Subcutaneous abdominal adipose tissue (tissue), 5 donors: ENCODE data around the gene DNAH12.
"Not testable (repeated sequence)": the region's sequence is repeated elsewhere in the genome, so short reads cannot be mapped to it uniquely, and the experiment has no call there.

Source experiments
- H3K27ac ChIP-seq: one replicate; pipeline ENCODE4 v1.7.0; 2013; ENCODE audit warnings: low read depth, mild to moderate bottlenecking, inconsistent platforms, low read length, moderate library complexity
- H3K27me3 ChIP-seq, 5 donors: one replicate each; pipeline ENCODE4 v1.7.0; 2013; ENCODE audit warnings: low read length in 5 of 5, inconsistent platforms in 1 of 5; ENCODE audit not compliant: control insufficient read depth in 5 of 5, insufficient read depth in 4 of 5
- H3K36me3 ChIP-seq, 5 donors: one replicate each; pipeline ENCODE4 v1.7.0; 2013; ENCODE audit warnings: low read length in 5 of 5; ENCODE audit not compliant: control insufficient read depth in 5 of 5, insufficient read depth in 5 of 5
- H3K4me1 ChIP-seq, 5 donors: one replicate each; pipeline ENCODE4 v1.7.0; 2013; ENCODE audit warnings: low read length in 5 of 5, mild to moderate bottlenecking in 3 of 5, moderate library complexity in 1 of 5; ENCODE audit not compliant: control insufficient read depth in 5 of 5, insufficient read depth in 5 of 5
- H3K4me3 ChIP-seq, 5 donors: one replicate each; pipeline ENCODE4 v1.7.0; 2013; ENCODE audit warnings: low read length in 5 of 5, low read depth in 1 of 5
- H3K9ac ChIP-seq, 5 donors: one replicate each; pipeline ENCODE4 v1.7.0; 2013; ENCODE audit warnings: low read length in 5 of 5, mild to moderate bottlenecking in 4 of 5, moderate library complexity in 3 of 5
- H3K9me3 ChIP-seq, 5 donors: one replicate each; pipeline ENCODE4 v1.7.0; 2013; ENCODE audit warnings: low read length in 5 of 5; ENCODE audit not compliant: control insufficient read depth in 5 of 5
- donor health status: healthy.
- donor health status: healthy.
- donor health status: healthy.
- donor health status: healthy.
- donor health status: healthy.

DNAH12 gene

DNA sequence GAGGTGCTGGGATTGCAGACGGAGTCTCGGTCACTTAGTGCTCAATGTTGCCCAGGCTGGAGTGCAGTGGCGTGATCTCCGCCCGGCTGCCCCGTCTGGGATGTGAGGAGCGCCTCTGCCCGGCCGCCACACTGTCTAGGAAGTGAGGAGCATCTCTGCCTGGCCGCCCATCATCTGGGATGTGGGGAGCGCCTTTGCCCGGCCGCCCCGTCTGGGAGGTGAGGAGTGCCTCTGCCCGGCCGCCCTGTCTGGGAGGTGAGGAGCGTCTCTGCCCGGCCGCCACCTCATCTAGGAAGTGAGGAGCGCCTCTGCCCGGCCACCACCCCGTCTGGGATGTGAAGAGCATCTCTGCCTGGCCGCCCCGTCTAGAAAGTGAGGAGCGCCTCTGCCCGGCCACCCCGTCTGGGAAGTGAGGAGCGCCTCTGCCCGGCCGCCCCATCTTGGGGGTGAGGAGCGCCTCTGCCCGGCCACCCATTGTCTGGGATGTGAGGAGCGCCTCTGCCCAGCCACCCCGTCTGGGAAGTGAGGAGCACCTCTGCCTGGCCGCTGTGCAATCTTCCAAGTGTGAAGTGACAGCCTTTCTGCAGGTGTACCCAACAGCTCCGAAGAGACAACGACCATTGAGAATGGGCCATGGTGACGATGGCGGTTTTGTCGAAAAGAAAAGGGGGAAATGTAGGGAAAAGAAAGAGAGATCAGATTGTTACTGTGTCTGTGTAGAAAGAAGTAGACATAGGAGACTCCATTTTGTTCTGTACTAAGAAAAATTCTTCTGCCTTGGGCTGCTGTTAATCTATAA, 205.7 kb downstream of the DNAH12 start:
- not testable (repeated sequence) for H3K9ac ChIP-seq

DNA sequence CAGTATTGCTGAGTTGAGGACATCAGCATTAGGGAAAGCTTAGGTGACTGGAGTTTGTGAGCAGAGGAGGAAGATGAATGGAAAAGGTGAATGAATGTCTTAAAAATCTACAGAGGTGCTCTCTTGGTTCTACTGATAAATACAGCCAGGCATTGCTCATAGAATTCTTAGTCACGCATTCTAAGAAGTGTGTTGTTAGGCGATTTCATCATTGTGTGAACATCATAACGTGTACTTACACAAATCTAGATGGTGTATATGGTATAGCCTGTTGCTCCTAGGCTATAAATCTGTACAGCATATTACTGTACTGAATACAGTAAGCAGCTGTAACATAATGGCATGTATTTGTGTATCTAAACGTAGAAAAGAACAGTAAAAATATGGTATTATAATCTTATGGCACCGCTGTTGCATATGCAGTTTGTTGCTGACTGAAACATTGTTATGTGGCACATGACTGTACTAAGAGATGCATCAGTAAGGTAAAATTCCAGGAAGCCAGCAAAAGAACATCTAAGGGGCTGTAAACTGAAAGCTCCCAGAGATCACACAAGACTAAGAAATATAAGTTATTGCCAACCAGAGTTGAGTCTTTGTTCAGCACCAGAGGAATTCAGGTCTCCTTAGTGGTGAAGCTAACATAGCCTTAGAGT, 208.7 kb downstream of the DNAH12 start:
- Histone ChIP-seq H3K36me3 (no peaks in the 10 kb centered on the region), H3K27me3 (no peaks in the 10 kb centered on the region), H3K9me3 (no peaks in the 10 kb centered on the region), H3K27ac (no peak overlapping the region), H3K4me3 (no peak overlapping the region), H3K9ac (no peak overlapping the region), H3K4me1 (peaks cover 0 to 7% (median 0%) of the 10 kb centered on the region in 5 donors)

More for the DNA sequence above, 205.7 kb downstream of the DNAH12 start:
- H3K4me3 ChIP-seq, H3K4me1 ChIP-seq, H3K27me3 ChIP-seq, H3K36me3 ChIP-seq, H3K27ac ChIP-seq, H3K9me3 ChIP-seq: not testable (repeated sequence)

DNA sequence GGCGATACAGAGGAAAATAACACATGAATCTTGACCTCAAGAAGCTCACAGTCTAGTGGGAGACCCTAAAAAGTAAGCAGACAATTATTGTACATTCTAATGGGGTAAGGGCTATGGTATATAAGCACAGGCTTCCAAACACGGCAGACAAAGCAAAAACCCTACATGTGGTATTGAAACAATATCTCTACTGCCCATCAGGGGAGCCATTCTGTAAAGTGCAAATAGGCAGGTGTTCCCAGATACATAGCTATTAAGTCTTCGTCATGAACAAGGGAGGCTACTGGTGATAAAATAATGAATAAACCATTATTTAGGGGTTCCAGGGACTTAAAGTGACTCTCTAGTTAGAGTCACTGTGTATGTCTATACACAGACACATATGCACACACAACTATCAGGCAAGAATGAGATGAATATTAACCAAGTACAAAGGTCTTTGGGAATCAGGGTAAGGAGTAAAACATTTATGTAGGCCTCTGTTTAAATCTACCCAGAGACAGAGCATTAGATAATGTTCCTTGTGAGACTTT, 213.0 kb downstream of the DNAH12 start:
- Histone ChIP-seq H3K4me1 (peaks cover 0 to 7% (median 0%) of the 10 kb centered on the region in 5 donors), H3K27ac (no peak overlapping the region), H3K36me3 (no peaks in the 10 kb centered on the region)

DNA sequence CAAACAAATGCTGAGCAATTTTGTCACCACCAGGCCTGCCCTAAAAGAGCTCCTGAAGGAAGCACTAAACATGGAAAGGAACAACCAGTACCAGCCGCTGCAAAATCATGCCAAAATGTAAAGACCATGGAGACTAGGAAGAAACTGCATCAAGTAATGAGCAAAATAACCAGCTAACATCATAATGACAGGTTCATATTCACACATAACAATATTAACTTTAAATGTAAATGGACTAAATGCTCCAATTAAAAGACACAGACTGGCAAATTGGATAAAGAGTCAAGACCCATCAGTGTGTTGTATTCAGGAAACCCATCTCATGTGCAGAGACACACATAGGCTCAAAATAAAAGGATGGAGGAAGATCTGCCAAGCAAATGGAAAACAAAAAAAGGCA, 217.6 kb downstream of the DNAH12 start:
- H3K36me3 ChIP-seq, H3K27ac ChIP-seq, H3K9me3 ChIP-seq, H3K27me3 ChIP-seq, H3K9ac ChIP-seq, H3K4me1 ChIP-seq, H3K4me3 ChIP-seq: not testable (repeated sequence)

More for the DNA sequence above, 213.0 kb downstream of the DNAH12 start:
- Histone ChIP-seq H3K27me3 (no peaks in the 10 kb centered on the region), H3K9me3 (no peaks in the 10 kb centered on the region), H3K9ac (no peak overlapping the region), H3K4me3 (no peak overlapping the region)

DNA sequence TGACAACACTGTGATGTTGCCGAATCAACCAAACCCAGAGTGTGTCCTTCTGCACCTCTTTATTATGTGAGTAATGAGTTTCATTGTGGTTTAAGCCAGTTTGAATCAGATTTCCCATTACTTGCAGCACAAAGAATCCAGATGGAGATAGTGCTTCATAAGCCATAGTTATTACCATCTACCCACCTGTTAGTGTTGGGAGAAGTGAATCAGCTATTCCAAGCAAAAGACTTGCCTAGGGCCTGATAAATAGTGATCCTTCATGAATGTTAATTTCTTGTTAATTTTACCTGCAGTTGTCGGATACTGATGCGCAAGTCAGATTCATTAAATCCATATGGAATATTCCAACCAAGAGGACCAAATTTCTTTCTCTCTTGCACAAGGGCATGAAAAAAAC, 229.9 kb downstream of the DNAH12 start:
- Histone ChIP-seq H3K9me3 (peaks cover 0 to 7% (median 6%) of the 10 kb centered on the region in 5 donors), H3K27me3 (no peaks in the 10 kb centered on the region), H3K27ac (no peak overlapping the region), H3K36me3 (no peaks in the 10 kb centered on the region), H3K4me1 (no peaks in the 10 kb centered on the region), H3K9ac (no peak overlapping the region), H3K4me3 (no peak overlapping the region)

DNA sequence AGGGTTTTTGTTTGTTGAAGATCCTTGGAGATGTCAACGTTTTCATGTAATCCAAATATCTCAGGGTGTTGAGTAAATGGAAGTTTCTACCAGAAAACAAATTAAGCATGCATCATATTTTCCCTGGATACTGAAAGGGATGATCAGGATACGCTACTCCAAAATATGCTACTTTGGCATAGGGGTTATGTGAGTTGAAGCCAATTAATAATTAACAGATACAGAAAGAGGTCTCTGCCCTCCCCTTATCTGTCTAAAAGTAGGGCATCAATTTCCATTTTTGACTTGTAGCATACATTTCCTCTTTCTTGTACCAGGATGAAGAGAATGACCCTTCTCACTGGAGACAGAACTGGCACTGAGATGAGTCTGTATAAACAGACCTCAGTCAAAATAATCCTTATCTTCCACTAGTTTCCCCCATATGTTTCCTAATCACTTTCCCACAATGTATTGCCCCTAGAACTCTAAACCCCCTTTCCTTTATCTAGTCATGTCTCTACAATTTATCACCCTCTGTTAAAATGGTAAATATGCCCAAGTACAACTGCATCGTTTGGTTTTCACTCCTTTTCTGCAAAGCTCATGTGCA, 234.3 kb downstream of the DNAH12 start:
- Histone ChIP-seq H3K9me3 (no peaks in the 10 kb centered on the region), H3K9ac (no peak overlapping the region), H3K4me1 (no peaks in the 10 kb centered on the region), H3K36me3 (no peaks in the 10 kb centered on the region), H3K27ac (no peak overlapping the region), H3K27me3 (no peaks in the 10 kb centered on the region), H3K4me3 (no peak overlapping the region)

DNA sequence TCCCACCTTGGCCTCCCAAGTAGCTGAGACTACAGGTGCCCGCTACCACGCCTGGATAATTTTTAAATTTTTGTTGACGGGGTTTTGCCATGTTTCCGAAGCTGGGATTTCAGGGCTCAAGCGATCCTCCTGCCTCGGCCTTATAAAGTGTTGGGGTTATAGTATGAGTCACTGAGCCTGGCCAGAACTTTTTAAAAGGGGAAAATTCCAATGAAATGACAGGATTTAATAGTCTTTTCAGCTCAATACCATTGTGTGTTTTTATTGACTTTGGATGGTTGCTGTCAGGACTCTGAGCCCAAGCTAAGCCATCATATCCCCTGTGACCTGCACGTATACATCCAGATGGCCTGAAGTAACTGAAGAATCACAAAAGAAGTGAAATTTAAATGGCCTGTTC, 240.6 kb downstream of the DNAH12 start:
- H3K36me3 ChIP-seq: not testable (repeated sequence)

DNA sequence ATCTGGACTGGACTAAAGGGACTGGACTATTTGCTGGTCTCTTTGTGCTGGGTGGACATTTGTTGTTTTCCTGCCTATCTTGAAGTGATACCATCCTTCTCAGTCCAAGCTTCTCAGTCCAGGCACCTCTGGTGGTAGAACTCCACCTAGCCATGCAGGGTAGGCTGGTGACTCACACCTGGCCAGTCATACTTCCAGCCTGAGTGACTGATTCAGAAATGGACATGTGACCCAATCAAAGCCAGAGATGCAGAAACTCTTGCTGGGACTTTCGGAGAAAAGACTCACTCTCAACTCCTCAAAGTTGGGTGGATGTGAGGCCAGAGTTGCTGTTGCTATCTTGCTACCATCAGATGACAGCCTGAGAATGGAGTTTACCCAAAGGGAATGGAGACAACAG, 246.1 kb downstream of the DNAH12 start:
- Histone ChIP-seq H3K9me3 (no peaks in the 10 kb centered on the region), H3K27me3 (peaks cover 0 to 2% (median 0%) of the 10 kb centered on the region in 5 donors), H3K27ac (no peak overlapping the region)

More for the DNA sequence above, 240.6 kb downstream of the DNAH12 start:
- not testable (repeated sequence) for H3K9me3 ChIP-seq, H3K4me3 ChIP-seq, H3K27ac ChIP-seq, H3K9ac ChIP-seq, H3K4me1 ChIP-seq, H3K27me3 ChIP-seq

DNA sequence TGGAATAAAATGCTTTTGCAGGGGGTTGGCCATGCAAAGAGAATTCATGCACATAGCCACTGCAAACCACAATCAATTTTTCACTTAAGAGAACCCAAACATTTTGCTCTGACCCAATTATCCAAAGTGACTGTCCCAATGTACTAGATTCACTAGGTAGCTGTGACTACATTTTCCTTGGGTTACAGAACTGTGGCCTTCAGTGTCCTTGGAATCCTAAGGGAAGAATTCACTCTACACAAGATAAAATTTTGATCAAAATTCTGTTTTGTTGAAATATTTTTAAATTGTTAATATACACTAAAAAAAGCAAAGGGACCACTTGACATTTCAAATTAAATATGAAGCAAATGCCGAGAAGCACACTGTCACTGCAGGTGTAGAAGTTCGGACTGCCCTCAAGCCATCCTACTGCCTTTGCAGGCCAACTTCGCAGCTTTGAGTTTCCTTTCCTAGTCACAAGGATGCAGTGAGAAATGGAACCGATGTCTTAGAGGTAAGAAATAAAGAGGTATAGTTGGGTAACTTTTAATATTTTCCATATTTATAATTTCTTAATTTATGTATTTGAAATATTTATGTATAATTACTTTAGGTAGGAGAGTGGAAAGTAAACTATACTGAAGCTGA, 251.1 kb downstream of the DNAH12 start:
- no peak overlapping the region for H3K9ac ChIP-seq
- no peaks in the 10 kb centered on the region for H3K9me3 ChIP-seq
- no peaks in the 10 kb centered on the region for H3K4me1 ChIP-seq
- H3K4me3 ChIP-seq: no peak overlapping the region
- H3K27me3 ChIP-seq: no peaks in the 10 kb centered on the region
- H3K36me3 ChIP-seq: no peaks in the 10 kb centered on the region
- no peak overlapping the region for H3K27ac ChIP-seq

More for the DNA sequence above, 246.1 kb downstream of the DNAH12 start:
- no peaks in the 10 kb centered on the region for H3K36me3 ChIP-seq
- H3K4me1 ChIP-seq: no peaks in the 10 kb centered on the region
- H3K4me3 ChIP-seq: no peak overlapping the region
- H3K9ac ChIP-seq: no peak overlapping the region
